ENCODE results near the gene PRR33. TPM values are rescaled to one million over a fixed set of nuclear protein-coding genes. Genes with fewer than 3 reads are reported as not detected.

PRR33 gene
- total and polyA plus RNA-seq, 10 of the 15 experiments (the other 5 are each of a cell fraction or from before 2014, with no cell fraction given): 0.02 to 1.0 (median 0.38) TPM; not detected in 6

GRCh38 chr11:1928470-1928890 lies 36.8 kb upstream of the PRR33 start:
- ChIA-PET SMC1A (ENCODE audit: uncharacterized antibody, unreplicated experiment) (no interaction called here), CTCF (no interaction called here), POLR2A (no interaction called here), RAD21 (ENCODE audit: unreplicated experiment) (no interaction called here)
- no TSS peak for BruUV-seq (replicated peaks)
- H3K27me3 ChIP-seq (replicated peaks in 1 of 2; ENCODE audit: control insufficient read depth in 2 of 2, insufficient read depth in 2 of 2, low read length in 1 of 2): no peaks in the 10 kb centered on the region; a peak in 2 of 4 replicates
- H3K27ac ChIP-seq (ENCODE audit: control insufficient read depth, insufficient read depth): no peak overlapping the region
- no peak for ATAC-seq
- in situ Hi-C loops (cut with MboI): no loop called here
- H2AFZ ChIP-seq (ENCODE audit: control insufficient read depth, low read depth, low read length): no peak overlapping the region
- H3K36me3 ChIP-seq (ENCODE audit: control insufficient read depth in 2 of 2, insufficient read depth in 2 of 2, low read length in 1 of 2): no peaks in the 10 kb centered on the region
- 36% methylated on average over 13 of the region's 13 CpGs for WGBS (ENCODE audit: insufficient coverage, insufficient replicate concordance, low lambda C conversion rate, missing lambda C conversion rate)
- DNase-seq (ENCODE audit: low read depth, low spot score): no peak
- no peak overlapping the region for H3K4me2 ChIP-seq (ENCODE audit: control insufficient read depth, insufficient read depth)
- H4K20me1 ChIP-seq (ENCODE audit: control insufficient read depth, insufficient read depth): no peaks in the 10 kb centered on the region
- no peaks in the 10 kb centered on the region for H3K9me3 ChIP-seq (replicated peaks; ENCODE audit: control insufficient read depth, insufficient read depth, low read length)
- intact Hi-C loops (cut with micrococcal nuclease; ENCODE audit: unreplicated experiment): no loop called here
- no peak overlapping the region for H3K4me3 ChIP-seq
- no peaks in the 10 kb centered on the region for H3K79me2 ChIP-seq (ENCODE audit: control insufficient read depth, insufficient read depth, low read length)
- no peaks in the 10 kb centered on the region for H3K4me1 ChIP-seq (ENCODE audit: control insufficient read depth, insufficient read depth, low read length)
- no peak overlapping the region for H3K9ac ChIP-seq (ENCODE audit: control insufficient read depth, insufficient read depth, low read length)
- FAIRE-seq: no peak
- no peak for TF ChIP-seq MEF2B (IDR thresholded peaks at IDR 0.05; ENCODE audit: partially characterized antibody, poor library complexity, severe bottlenecking)
- TF ChIP-seq REST (IDR thresholded peaks at IDR 0.05; ENCODE audit: low read depth, low read length): no peak
- no peak for TF ChIP-seq BACH1 (IDR thresholded peaks at IDR 0.05; ENCODE audit: borderline replicate concordance)
- no peak for TF ChIP-seq TCF7 (IDR thresholded peaks at IDR 0.05; ENCODE audit: borderline replicate concordance)
- TF ChIP-seq PRDM15 (CRISPR knock-in tag; IDR thresholded peaks at IDR 0.05): no peak
- no peak for TF ChIP-seq POLR2AphosphoS5 (IDR thresholded peaks at IDR 0.05; ENCODE audit: low read length)
- TF ChIP-seq MXI1 (IDR thresholded peaks at IDR 0.05; ENCODE audit: low read depth, low read length): no peak
- TF ChIP-seq YBX1 (IDR thresholded peaks at IDR 0.05): no peak
- TF ChIP-seq IRF3 (IDR thresholded peaks at IDR 0.05): no peak
- no peak for TF ChIP-seq JUND (IDR thresholded peaks at IDR 0.05; ENCODE audit: low read depth, low read length)
- no peak for TF ChIP-seq E4F1 (IDR thresholded peaks at IDR 0.05; ENCODE audit: borderline replicate concordance, partially characterized antibody)
- no peak for TF ChIP-seq NFYA (IDR thresholded peaks at IDR 0.05; ENCODE audit: borderline replicate concordance, low read depth, low read length)
- TF ChIP-seq TARDBP (IDR thresholded peaks at IDR 0.05; ENCODE audit: borderline replicate concordance): no peak
- no peak for TF ChIP-seq RELA (IDR thresholded peaks at IDR 0.05; ENCODE audit: borderline replicate concordance, partially characterized antibody)
- no peak for TF ChIP-seq FOXM1 (IDR thresholded peaks at IDR 0.05; ENCODE audit: low read depth, low read length)
